SK-N-SH (cell line): ENCODE data around the gene HSPA12A. TPM values are rescaled to one million over a fixed set of nuclear protein-coding genes. Genes with fewer than 3 reads are reported as not detected.

Experiments used
- CTCF ChIA-PET: fragments of 300-600, 350-600 bp; formaldehyde crosslinking; extraction: SDS; loops from one replicate; lab custom pipeline; 2021; lab: Yijun Ruan, JAX
- POLR2A ChIA-PET: fragments of 350-600 bp; sonication (Branson Sonifier 250); formaldehyde crosslinking; extraction: SDS; loops from one replicate; lab custom pipeline; 2020; ENCODE audit warnings: antibody characterized with exemption, inconsistent platforms; lab: Yijun Ruan, JAX
- DNase-seq: peaks from one replicate; pipeline ENCODE4 v3.0.0; 2012
- H2AFZ ChIP-seq: fragments of 200-600 bp; sonication (generic); 2 replicates; pipeline ENCODE4 v1.8.1; 2016; ENCODE audit warnings: antibody characterized with exemption, mild to moderate bottlenecking, low read depth
- H3F3A ChIP-seq: fragments of 200-600 bp; sonication (generic); replicated peaks from 2 replicates; pipeline ENCODE3; 2016; ENCODE audit warnings: antibody characterized with exemption, mild to moderate bottlenecking; ENCODE audit not compliant: insufficient read depth
- H3K27ac ChIP-seq, 2 experiments: fragments of 200-500 bp in 1 of 2; fragments of 200-600 bp in 1 of 2; sonication (Bioruptor generic) in 1 of 2; sonication (generic), shearing (Covaris generic) in 1 of 2; 2 replicates each; pipeline versions ENCODE4 v1.5.1 to v1.6.1; 2014 to 2016; ENCODE audit warnings: low read depth in 2 of 2, inconsistent platforms in 1 of 2, low read length in 1 of 2, mild to moderate bottlenecking in 1 of 2, mixed read lengths in 1 of 2
- H3K27me3 ChIP-seq: fragments of 200-600 bp; sonication (generic), shearing (Covaris generic); 2 replicates; pipeline ENCODE4 v1.6.1; 2016; ENCODE audit warnings: mixed run types; ENCODE audit not compliant: insufficient read depth
- H3K36me3 ChIP-seq, 2 experiments: fragments of 200-500 bp in 1 of 2; fragments of 200-600 bp in 1 of 2; sonication (Bioruptor generic) in 1 of 2; sonication (generic) in 1 of 2; replicated peaks in 1 of 2; 2 replicates each; pipeline versions ENCODE3 to v1.5.1; 2014 to 2016; ENCODE audit warnings: low read length in 1 of 2, mild to moderate bottlenecking in 1 of 2; ENCODE audit not compliant: insufficient read depth in 2 of 2, control insufficient read depth in 1 of 2
- H3K4me1 ChIP-seq, 2 experiments: fragments of 200-500 bp in 1 of 2; fragments of 200-600 bp in 1 of 2; sonication (Bioruptor generic) in 1 of 2; sonication (generic), shearing (Covaris generic) in 1 of 2; 2 replicates each; pipeline versions ENCODE4 v1.5.1 to v1.6.1; 2014 to 2016; ENCODE audit warnings: low read depth in 1 of 2, low read length in 1 of 2, mixed run types in 1 of 2; ENCODE audit not compliant: insufficient read depth in 2 of 2, control insufficient read depth in 1 of 2
- H3K4me2 ChIP-seq: fragments of 200-600 bp; sonication (generic), shearing (Covaris generic); 2 replicates; pipeline ENCODE4 v1.6.1; 2017; ENCODE audit warnings: mixed run types
- H3K4me3 ChIP-seq, 2 experiments: fragments of 200-500 bp in 1 of 2; fragments of 200-600 bp in 1 of 2; sonication (Bioruptor generic) in 1 of 2; sonication (generic), shearing (Covaris generic) in 1 of 2; 2 replicates each; pipeline versions ENCODE4 v1.5.1 to v1.8.1; 2014 to 2016; ENCODE audit warnings: low read depth in 2 of 2, inconsistent platforms in 1 of 2, low read length in 1 of 2, mild to moderate bottlenecking in 1 of 2, mixed read lengths in 1 of 2, moderate library complexity in 1 of 2
- H3K79me2 ChIP-seq: fragments of 200-600 bp; sonication (generic); 2 replicates; pipeline ENCODE4 v1.8.1; 2017; ENCODE audit warnings: mild to moderate bottlenecking; ENCODE audit not compliant: insufficient read depth
- H3K9ac ChIP-seq: fragments of 200-600 bp; sonication (generic); 2 replicates; pipeline ENCODE4 v1.6.1; 2017; ENCODE audit warnings: mixed run types
- H3K9me2 ChIP-seq: fragments of 200-600 bp; sonication (generic); 2 replicates; pipeline ENCODE4 v1.6.1; 2017; ENCODE audit warnings: mixed run types
- H3K9me3 ChIP-seq: fragments of 200-600 bp; sonication (generic); 2 replicates; pipeline ENCODE4 v1.6.1; 2017; ENCODE audit warnings: mixed run types, mild to moderate bottlenecking, moderate library complexity
- H4K20me1 ChIP-seq: fragments of 200-600 bp; sonication (generic); 2 replicates; pipeline ENCODE4 v1.6.1; 2017; ENCODE audit warnings: mild to moderate bottlenecking, mixed run types; ENCODE audit not compliant: insufficient read depth
- CHD2 ChIP-seq: fragments of 150-350 bp; IDR thresholded peaks from 2 replicates; pipeline ENCODE4 v1.6.1; 2018; ENCODE audit warnings: low read length; ENCODE audit not compliant: partially characterized antibody
- ELF1 ChIP-seq: IDR thresholded peaks from 2 replicates; pipeline ENCODE4 v1.4.0; 2012
- EP300 ChIP-seq, 2 experiments: IDR thresholded peaks; 2 replicates each; pipeline versions ENCODE4 v1.4.0 to v1.6.1; 2012; ENCODE audit warnings: borderline replicate concordance in 1 of 2, low read depth in 1 of 2, low read length in 1 of 2
- EZH2phosphoT487 ChIP-seq: fragments of 200-600 bp; sonication (generic); IDR thresholded peaks from 2 replicates; pipeline ENCODE4 v1.6.1; 2017; ENCODE audit warnings: low read depth, mixed run types, mild to moderate bottlenecking, antibody characterized with exemption, moderate library complexity, borderline replicate concordance
- FOXJ3 ChIP-seq: sonication (generic); formaldehyde crosslinking; IDR thresholded peaks from 2 replicates; pipeline ENCODE4 v1.5.1; 2020; ENCODE audit warnings: mild to moderate bottlenecking, missing genetic modification reagents
- FOXM1 ChIP-seq: IDR thresholded peaks from 2 replicates; pipeline ENCODE4 v1.4.0; 2012; ENCODE audit warnings: low read depth, mild to moderate bottlenecking
- JUND ChIP-seq: IDR thresholded peaks from 2 replicates; pipeline ENCODE4 v1.4.0; 2012
- MXI1 ChIP-seq: IDR thresholded peaks from 2 replicates; pipeline ENCODE4 v1.6.1; 2012; ENCODE audit warnings: mild to moderate bottlenecking, low read depth, low read length, improper control_type of control experiment
- RAD21 ChIP-seq: IDR thresholded peaks from 2 replicates; pipeline ENCODE4 v1.6.1; 2012; ENCODE audit warnings: mild to moderate bottlenecking, low read length
- REST ChIP-seq: IDR thresholded peaks from 2 replicates; pipeline ENCODE4 v1.6.1; 2012; ENCODE audit warnings: mild to moderate bottlenecking, low read depth, low read length, moderate library complexity
- RXRA ChIP-seq: IDR thresholded peaks from 2 replicates; pipeline ENCODE4 v1.4.0; 2012; ENCODE audit warnings: low read depth, mild to moderate bottlenecking, borderline replicate concordance
- SIN3A ChIP-seq: IDR thresholded peaks from 2 replicates; pipeline ENCODE4 v1.6.1; 2012; ENCODE audit warnings: low read depth, mild to moderate bottlenecking, low read length, moderate library complexity, borderline replicate concordance
- SMC3 ChIP-seq: IDR thresholded peaks from 2 replicates; pipeline ENCODE4 v1.6.1; 2012; ENCODE audit warnings: low read depth, low read length, improper control_type of control experiment
- TAF1 ChIP-seq: IDR thresholded peaks from 2 replicates; pipeline ENCODE4 v1.6.1; 2012; ENCODE audit warnings: low read depth, mild to moderate bottlenecking, low read length, moderate library complexity, borderline replicate concordance
- TEAD4 ChIP-seq: IDR thresholded peaks from 2 replicates; pipeline ENCODE4 v1.4.0; 2012; ENCODE audit warnings: mild to moderate bottlenecking, borderline replicate concordance; ENCODE audit not compliant: insufficient read depth
- YY1 ChIP-seq: IDR thresholded peaks from 2 replicates; pipeline ENCODE4 v1.4.0; 2012; ENCODE audit warnings: low read depth, mild to moderate bottlenecking
- WGBS: methylation state at CpG from one replicate; pipeline ENCODE4 v1.1.6; 2017; ENCODE audit warnings: low lambda C conversion rate; 5-methylcytosine and 5-hydroxymethylcytosine counted together
- polyA plus RNA-seq, 3 experiments: library from polyadenylated mRNA; depleted of rRNA; stranded (reverse); fragments of >200 nt; gene quantifications; 2 replicates each; pipeline ENCODE4 v1.2.3, GENCODE V29; 2012
- TF ChIP-seq, protein P1 (sequence below): IDR thresholded peaks from 2 replicates; pipeline ENCODE4 v1.4.0; 2012; ENCODE audit warnings: low read depth
- TF ChIP-seq, protein P2 (sequence below): fragments of 150-350 bp; IDR thresholded peaks from 2 replicates; pipeline ENCODE4 v1.6.1; 2017; ENCODE audit warnings: antibody characterized with exemption, low read length, low read depth, borderline replicate concordance

Gene HSPA12A
- polyA plus RNA-seq, 1 of the 3 experiments (the other 2 are of a cell fraction) = 2.9 TPM

DNA sequence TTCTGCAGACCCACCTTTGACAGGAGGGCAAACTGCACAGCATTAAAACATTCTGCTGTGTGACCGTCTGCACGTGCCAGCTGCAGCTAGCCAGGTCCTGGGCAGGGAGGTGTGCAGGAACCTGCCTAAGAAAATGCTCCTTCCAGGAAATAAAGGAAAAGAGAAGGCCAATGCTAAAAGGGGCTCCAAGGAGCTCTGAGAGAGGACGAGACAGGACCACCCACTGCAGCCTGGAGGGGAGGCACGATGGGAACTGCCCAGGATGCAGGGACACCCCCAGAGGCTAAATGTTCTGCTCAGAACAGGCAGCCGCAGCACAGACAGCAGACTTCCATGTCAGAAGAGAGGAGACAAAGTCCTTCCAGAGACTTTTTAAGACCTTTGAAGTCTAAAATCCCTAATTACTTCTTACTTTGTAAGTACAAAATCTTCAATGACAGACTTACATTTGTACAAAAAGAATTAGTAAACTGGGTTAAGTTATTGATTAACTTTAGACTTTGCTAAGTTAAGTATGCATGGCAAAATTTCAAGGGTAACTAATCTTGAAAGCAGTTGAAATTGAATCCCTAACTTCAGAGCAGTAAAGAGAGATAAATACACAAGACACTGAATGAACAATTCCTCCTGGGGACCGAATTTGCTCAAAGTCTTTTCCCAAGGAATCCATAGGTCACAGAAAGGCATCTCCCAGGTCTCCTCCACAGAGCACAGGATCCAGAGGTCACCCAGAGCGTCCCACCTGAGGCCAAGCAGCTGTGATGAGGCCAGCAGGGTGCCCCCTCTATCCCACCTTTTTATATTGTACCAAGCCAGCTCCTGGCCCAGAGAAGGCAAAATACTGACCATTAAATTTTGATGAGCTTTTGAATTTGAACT lies 21.5 kb downstream of the HSPA12A start (continued):
- TF ChIP-seq SIN3A = no peak
- TF ChIP-seq, protein P1, sequence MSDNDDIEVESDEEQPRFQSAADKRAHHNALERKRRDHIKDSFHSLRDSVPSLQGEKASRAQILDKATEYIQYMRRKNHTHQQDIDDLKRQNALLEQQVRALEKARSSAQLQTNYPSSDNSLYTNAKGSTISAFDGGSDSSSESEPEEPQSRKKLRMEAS = no peak

GRCh38 chr10:116720241-116720643 lies 22.1 kb downstream of the HSPA12A start:
- no peaks in the 10 kb centered on the region for H3K9me2 ChIP-seq
- H3K4me1 ChIP-seq = peaks cover 0 to 89% of the 10 kb centered on the region in 2 experiments; a peak in 2 of 4 replicates
- no peaks in the 10 kb centered on the region for H3K9me3 ChIP-seq
- no peaks in the 10 kb centered on the region for H3F3A ChIP-seq
- no peaks in the 10 kb centered on the region for H4K20me1 ChIP-seq
- H3K36me3 ChIP-seq = no peaks in the 10 kb centered on the region
- no peak overlapping the region for H3K4me3 ChIP-seq
- no peak for DNase-seq
- no peak overlapping the region for H3K9ac ChIP-seq
- no peaks in the 10 kb centered on the region for H3K79me2 ChIP-seq
- CTCF ChIA-PET = interaction anchor here (0.7 to 5.7 kb wide), 4 partner anchors 17 to 92 kb away, joined by 3 to 27 read pairs (median 9); no protein-coding TSS in a partner anchor
- H3K4me2 ChIP-seq = no peak overlapping the region
- H2AFZ ChIP-seq = no peak overlapping the region
- no peaks in the 10 kb centered on the region for H3K27me3 ChIP-seq
- 66% methylated on average over 6 of the region's 7 CpGs for WGBS
- TF ChIP-seq TEAD4 (no peak), ELF1 (no peak), FOXM1 (no peak), JUND (no peak), SMC3 (no peak), RAD21 (no peak), CHD2 (no peak), MXI1 (no peak), TAF1 (no peak), YY1 (no peak), RXRA (no peak)
- TF ChIP-seq, protein P1 = no peak
- TF ChIP-seq, all 33 proteins: peak for 0
- POLR2A ChIA-PET = no interaction called here
- H3K27ac ChIP-seq = peak overlapping the region in 1 of 2 experiments; percentile 98; a peak in 2 of 4 replicates

DNA sequence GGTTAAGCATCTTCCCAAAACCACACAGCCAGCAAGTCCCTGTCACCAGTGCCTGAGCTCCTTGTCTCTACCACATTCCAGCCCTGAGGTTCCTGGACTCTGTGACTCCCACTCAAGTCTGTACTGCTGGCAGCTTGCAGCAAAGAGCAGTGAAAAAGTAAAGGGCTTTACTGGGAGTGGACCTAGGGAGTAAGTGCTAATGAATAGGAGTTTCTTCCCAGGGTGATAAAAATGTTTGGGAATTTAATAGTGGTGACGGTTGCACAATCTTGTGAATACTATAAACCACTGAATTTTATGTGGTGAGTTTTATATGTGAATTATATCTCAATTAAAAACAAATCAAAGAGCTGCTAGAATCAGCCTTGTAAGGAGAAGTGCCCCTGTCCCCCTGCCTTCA lies 22.6 kb downstream of the HSPA12A start:
- H3K9ac ChIP-seq = no peak overlapping the region
- DNase-seq = no peak
- ChIA-PET CTCF (interaction anchor here (1.0 to 5.7 kb wide), 4 partner anchors 18 to 92 kb away, joined by 3 to 27 read pairs (median 10); no protein-coding TSS in a partner anchor), POLR2A (no interaction called here)
- no peaks in the 10 kb centered on the region for H3K27me3 ChIP-seq
- peak overlapping the region in 1 of 2 experiments; percentile 98; a peak in 2 of 4 replicates for H3K27ac ChIP-seq
- no peaks in the 10 kb centered on the region for H3K36me3 ChIP-seq
- no peak overlapping the region for H2AFZ ChIP-seq
- no peak overlapping the region for H3K4me3 ChIP-seq
- H3K79me2 ChIP-seq = no peaks in the 10 kb centered on the region
- H3K9me3 ChIP-seq = no peaks in the 10 kb centered on the region
- H3K9me2 ChIP-seq = no peaks in the 10 kb centered on the region
- 67% methylated on average over 1 of the region's 1 CpG for WGBS
- H4K20me1 ChIP-seq = no peaks in the 10 kb centered on the region
- no peak overlapping the region for H3K4me2 ChIP-seq
- peaks cover 0 to 89% of the 10 kb centered on the region in 2 experiments; a peak in 2 of 4 replicates for H3K4me1 ChIP-seq
- no peaks in the 10 kb centered on the region for H3F3A ChIP-seq
- TF ChIP-seq RAD21 = no peak
- no peak for TF ChIP-seq TAF1
- TF ChIP-seq, protein P1 = no peak
- TF ChIP-seq MXI1 = no peak
- TF ChIP-seq, protein P2, sequence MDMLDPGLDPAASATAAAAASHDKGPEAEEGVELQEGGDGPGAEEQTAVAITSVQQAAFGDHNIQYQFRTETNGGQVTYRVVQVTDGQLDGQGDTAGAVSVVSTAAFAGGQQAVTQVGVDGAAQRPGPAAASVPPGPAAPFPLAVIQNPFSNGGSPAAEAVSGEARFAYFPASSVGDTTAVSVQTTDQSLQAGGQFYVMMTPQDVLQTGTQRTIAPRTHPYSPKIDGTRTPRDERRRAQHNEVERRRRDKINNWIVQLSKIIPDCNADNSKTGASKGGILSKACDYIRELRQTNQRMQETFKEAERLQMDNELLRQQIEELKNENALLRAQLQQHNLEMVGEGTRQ = no peak
- no peak for TF ChIP-seq REST
- no peak for TF ChIP-seq FOXJ3 (CRISPR knock-in tag)
- no peak for TF ChIP-seq ELF1
- no peak for TF ChIP-seq EZH2phosphoT487
- no peak for TF ChIP-seq EP300 (IDR thresholded peaks at IDR 0.05; ENCODE audit: borderline replicate concordance in 1 of 2, low read depth in 1 of 2, low read length in 1 of 2)
- no peak for TF ChIP-seq YY1
